ENCODE results near the gene SORCS2.

GRCh38 chr4:7399440-7400234 lies 207.3 kb downstream of the SORCS2 start:
- TF ChIP-seq CTCF (IDR thresholded peaks at IDR 0.05) (no peak), POLR2A (IDR thresholded peaks at IDR 0.05) (no peak), POLR2AphosphoS5 (IDR thresholded peaks at IDR 0.05) (no peak)

All from breast epithelium (tissue), 3 donors.